GM23338 (cell line): ENCODE measurements around the gene LRP10. TPM values are rescaled to one million over a fixed set of nuclear protein-coding genes. Genes with fewer than 3 reads are reported as not detected.
A peak's percentile ranks its signal among the peaks of the same experiment; 100 is the strongest.

Experiments used
- ATAC-seq: fragments of 200-7000 bp; cut with Tn5 transposase; 3 replicates; pipeline ENCODE4 v1.9.1; 2020
- DNase-seq: peaks from one replicate; pipeline ENCODE4 v3.0.0-alpha.2; 2015; ENCODE audit warnings: low spot score
- H2AFZ ChIP-seq: fragments of 200-600 bp; sonication (generic); 2 replicates; pipeline ENCODE4 v1.8.0; 2016; ENCODE audit warnings: antibody characterized with exemption, mild to moderate bottlenecking, moderate library complexity
- H3F3A ChIP-seq: fragments of 200-600 bp; sonication (generic); replicated peaks from 2 replicates; pipeline ENCODE4 v1.8.0; 2017; ENCODE audit warnings: antibody characterized with exemption, mixed run types, low read depth
- H3K27ac ChIP-seq: fragments of 200-600 bp; sonication (generic); 2 replicates; pipeline ENCODE4 v1.6.1; 2016; ENCODE audit warnings: low read depth
- H3K27me3 ChIP-seq: fragments of 200-600 bp; sonication (generic); 2 replicates; pipeline ENCODE4 v1.8.0; 2016; ENCODE audit warnings: mild to moderate bottlenecking, mixed run types, moderate library complexity; ENCODE audit not compliant: insufficient read depth
- H3K36me3 ChIP-seq: fragments of 200-600 bp; sonication (generic); 2 replicates; pipeline ENCODE4 v1.8.0; 2016; ENCODE audit warnings: mild to moderate bottlenecking; ENCODE audit not compliant: insufficient read depth
- H3K4me1 ChIP-seq: fragments of 200-600 bp; sonication (generic); 2 replicates; pipeline ENCODE4 v1.8.0; 2016; ENCODE audit warnings: mild to moderate bottlenecking, moderate library complexity; ENCODE audit not compliant: insufficient read depth
- H3K4me2 ChIP-seq: fragments of 200-600 bp; sonication (generic); 2 replicates; pipeline ENCODE4 v1.7.1; 2017; ENCODE audit warnings: mixed run types
- H3K4me3 ChIP-seq: fragments of 200-600 bp; sonication (generic); 2 replicates; pipeline ENCODE4 v1.6.1; 2016; ENCODE audit warnings: mixed run types
- H3K79me2 ChIP-seq: fragments of 200-600 bp; sonication (generic); replicated peaks from 2 replicates; pipeline ENCODE4 v1.8.0; 2017; ENCODE audit warnings: mild to moderate bottlenecking; ENCODE audit not compliant: insufficient read depth
- H3K9me2 ChIP-seq: fragments of 200-600 bp; sonication (generic); 2 replicates; pipeline ENCODE4 v1.8.0; 2017; ENCODE audit not compliant: insufficient read depth
- H4K20me1 ChIP-seq: fragments of 200-600 bp; sonication (generic); replicated peaks from 2 replicates; pipeline ENCODE4 v1.8.0; 2017; ENCODE audit warnings: mild to moderate bottlenecking; ENCODE audit not compliant: insufficient read depth
- H3K27ac Mint-ChIP-seq: 2 replicates; pipeline ENCODE4 v1.8.0; 2020; ENCODE audit warnings: inconsistent platforms, mild to moderate bottlenecking, moderate library complexity, mixed read lengths
- H3K27me3 Mint-ChIP-seq: 3 replicates; pipeline ENCODE4 v1.8.0; 2022; ENCODE audit warnings: low read depth, mild to moderate bottlenecking, moderate library complexity, mixed read lengths, inconsistent platforms; ENCODE audit not compliant: insufficient read depth, poor library complexity
- H3K36me3 Mint-ChIP-seq: 3 replicates; pipeline ENCODE4 v1.8.0; 2021; ENCODE audit warnings: low read depth, mild to moderate bottlenecking, inconsistent platforms, moderate library complexity, mixed read lengths
- H3K4me1 Mint-ChIP-seq: 3 replicates; pipeline ENCODE4 v1.8.0; 2020; ENCODE audit warnings: mild to moderate bottlenecking, inconsistent platforms, mixed read lengths
- H3K4me3 Mint-ChIP-seq: 3 replicates; pipeline ENCODE4 v1.8.0; 2021; ENCODE audit warnings: moderate library complexity, mild to moderate bottlenecking, inconsistent platforms, mixed read lengths
- H3K9me3 Mint-ChIP-seq: 3 replicates; pipeline ENCODE4 v1.8.0; 2020; ENCODE audit warnings: moderate library complexity, mild to moderate bottlenecking, inconsistent platforms, mixed read lengths
- CREB1 ChIP-seq: fragments of 250-450 bp; sonication (Bioruptor Pico); IDR thresholded peaks from 2 replicates; pipeline ENCODE4 v1.5.0; 2020; ENCODE audit warnings: low read depth, mild to moderate bottlenecking, moderate library complexity
- EZH2 ChIP-seq: fragments of 200-600 bp; sonication (generic); IDR thresholded peaks from one replicate; pipeline ENCODE4 v1.8.0; 2017; ENCODE audit warnings: antibody characterized with exemption, mild to moderate bottlenecking, low read depth; ENCODE audit not compliant: unreplicated experiment
- EZH2phosphoT487 ChIP-seq: fragments of 200-600 bp; sonication (generic); IDR thresholded peaks from one replicate; pipeline ENCODE4 v1.8.1; 2018; ENCODE audit warnings: antibody characterized with exemption; ENCODE audit not compliant: unreplicated experiment
- JUNB ChIP-seq: IDR thresholded peaks from one replicate; pipeline ENCODE4 v1.6.1; 2016; ENCODE audit warnings: antibody characterized with exemption; ENCODE audit not compliant: unreplicated experiment
- POLR2AphosphoS5 ChIP-seq: IDR thresholded peaks from 2 replicates; pipeline ENCODE4 v1.6.1; 2016; ENCODE audit warnings: antibody characterized with exemption, low read depth
- STAT1 ChIP-seq: IDR thresholded peaks from one replicate; pipeline ENCODE4 v1.6.1; 2016; ENCODE audit warnings: antibody characterized with exemption; ENCODE audit not compliant: unreplicated experiment
- ZNF114 ChIP-seq: fragments of 250-450 bp; sonication (Bioruptor Pico); IDR thresholded peaks from 2 replicates; pipeline ENCODE4 v1.5.0; 2020; ENCODE audit warnings: mild to moderate bottlenecking, moderate library complexity
- ZNF331 ChIP-seq: fragments of 250-450 bp; sonication (Bioruptor Pico); IDR thresholded peaks from 2 replicates; pipeline ENCODE4 v1.5.0; 2020; ENCODE audit warnings: low read depth, mild to moderate bottlenecking, moderate library complexity
- polyA plus RNA-seq: library from polyadenylated mRNA; unstranded; fragments of >200 nt; fragmentation: Nextera tagmentation; extraction: Ambion mirVana; gene quantifications from 2 replicates; pipeline ENCODE4 v1.2.1, GENCODE V29; 2016
- total RNA-seq: library from RNA; depleted of rRNA; stranded (reverse); fragments of >200 nt; shearing (Covaris generic); gene quantifications from 2 replicates; pipeline ENCODE4 v1.2.3, GENCODE V29; 2014
- TF ChIP-seq, protein P1 (sequence below), 2 experiments: fragments of 200-600 bp in 1 of 2; sonication (generic) in 1 of 2; conservative IDR thresholded peaks; 2 replicates each; pipeline versions ENCODE4 v1.5.1 to v1.6.1; 2016 to 2017; ENCODE audit warnings: antibody characterized with exemption in 2 of 2, low read depth in 2 of 2, mild to moderate bottlenecking in 2 of 2, moderate library complexity in 1 of 2
- TF ChIP-seq, protein P2 (sequence below): IDR thresholded peaks from 2 replicates; pipeline ENCODE4 v1.6.1; 2016; ENCODE audit warnings: antibody characterized with exemption
- TF ChIP-seq, protein P3 (sequence below): fragments of 250-450 bp; sonication (Bioruptor Pico); IDR thresholded peaks from 2 replicates; pipeline ENCODE4 v1.5.0; 2020; ENCODE audit warnings: mild to moderate bottlenecking, moderate library complexity

LRP10 gene
- total and polyA plus RNA-seq, 2 experiments from 2014 or later = 6.4 to 18.1 TPM

DNA sequence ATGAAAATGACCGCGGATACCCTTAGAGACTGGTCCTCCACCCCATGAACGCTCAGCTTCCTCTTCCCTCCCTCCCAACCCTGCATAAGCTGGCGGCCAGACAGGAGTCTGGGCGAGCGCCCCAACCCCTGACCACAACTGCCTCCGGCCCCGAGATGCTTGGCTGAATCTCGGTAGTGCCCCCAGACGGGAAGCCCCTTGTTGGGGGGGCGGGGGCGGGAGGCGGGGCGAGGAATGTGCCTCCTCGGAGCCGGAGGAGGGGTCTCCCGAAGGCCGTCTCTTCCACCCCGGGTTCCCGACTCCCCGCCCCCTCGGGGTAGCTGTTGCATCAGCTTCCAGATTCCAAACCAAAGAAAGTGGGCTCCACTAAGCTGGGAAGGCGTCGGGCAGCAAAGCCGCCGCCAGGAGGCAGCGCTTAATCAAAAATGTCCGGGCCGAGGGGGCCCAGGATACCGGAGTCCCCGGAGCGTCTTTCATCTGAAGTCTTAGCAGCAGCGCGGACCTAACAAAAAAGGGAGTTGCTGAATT is 48.9 kb upstream of the LRP10 start:
- peaks cover 50% of the 10 kb centered on the region for H3K4me1 ChIP-seq
- H3K27me3 ChIP-seq = no peaks in the 10 kb centered on the region
- H3K4me2 ChIP-seq = peak overlapping the region; percentile 97
- peak; percentile 84 for TF ChIP-seq POLR2AphosphoS5
- no peak for TF ChIP-seq JUNB
- TF ChIP-seq, protein P1, sequence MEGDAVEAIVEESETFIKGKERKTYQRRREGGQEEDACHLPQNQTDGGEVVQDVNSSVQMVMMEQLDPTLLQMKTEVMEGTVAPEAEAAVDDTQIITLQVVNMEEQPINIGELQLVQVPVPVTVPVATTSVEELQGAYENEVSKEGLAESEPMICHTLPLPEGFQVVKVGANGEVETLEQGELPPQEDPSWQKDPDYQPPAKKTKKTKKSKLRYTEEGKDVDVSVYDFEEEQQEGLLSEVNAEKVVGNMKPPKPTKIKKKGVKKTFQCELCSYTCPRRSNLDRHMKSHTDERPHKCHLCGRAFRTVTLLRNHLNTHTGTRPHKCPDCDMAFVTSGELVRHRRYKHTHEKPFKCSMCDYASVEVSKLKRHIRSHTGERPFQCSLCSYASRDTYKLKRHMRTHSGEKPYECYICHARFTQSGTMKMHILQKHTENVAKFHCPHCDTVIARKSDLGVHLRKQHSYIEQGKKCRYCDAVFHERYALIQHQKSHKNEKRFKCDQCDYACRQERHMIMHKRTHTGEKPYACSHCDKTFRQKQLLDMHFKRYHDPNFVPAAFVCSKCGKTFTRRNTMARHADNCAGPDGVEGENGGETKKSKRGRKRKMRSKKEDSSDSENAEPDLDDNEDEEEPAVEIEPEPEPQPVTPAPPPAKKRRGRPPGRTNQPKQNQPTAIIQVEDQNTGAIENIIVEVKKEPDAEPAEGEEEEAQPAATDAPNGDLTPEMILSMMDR (conservative IDR thresholded peaks at IDR 0.05; ENCODE audit: low read depth in 2 of 2) = peak; percentile 87 to 94
- peak; percentile 49; the same call in 1 of the 2 replicates for TF ChIP-seq CREB1 (CRISPR knock-in tag)
- H3K27me3 Mint-ChIP-seq = peaks cover 32% of the 10 kb centered on the region
- H4K20me1 ChIP-seq = no peaks in the 10 kb centered on the region
- no peaks in the 10 kb centered on the region; the same call in 2 of the 3 replicates for H3K36me3 Mint-ChIP-seq
- no peaks in the 10 kb centered on the region for H3K9me3 Mint-ChIP-seq
- H3F3A ChIP-seq = peaks cover 8% of the 10 kb centered on the region; the same call in 1 of the 2 replicates
- H3K4me1 Mint-ChIP-seq = peaks cover 49% of the 10 kb centered on the region
- ATAC-seq = peak; percentile 67
- peak overlapping the region; percentile 96 for H3K27ac Mint-ChIP-seq
- peak; percentile 99 for DNase-seq
- no peaks in the 10 kb centered on the region for H3K79me2 ChIP-seq
- no peaks in the 10 kb centered on the region for H3K36me3 ChIP-seq
- H3K9me2 ChIP-seq = no peaks in the 10 kb centered on the region
- H3K27ac ChIP-seq = peak overlapping the region; percentile 100
- H2AFZ ChIP-seq = no peak overlapping the region
- peak overlapping the region; percentile 80 for H3K4me3 Mint-ChIP-seq
- H3K4me3 ChIP-seq = peak overlapping the region; percentile 86

- DNase-seq (no peak), ATAC-seq (no peak)
- H3K4me2 ChIP-seq = no peak overlapping the region
- peaks cover 43% of the 10 kb centered on the region for H3K4me1 ChIP-seq
- peaks cover 38% of the 10 kb centered on the region for H3K4me1 Mint-ChIP-seq
- no peaks in the 10 kb centered on the region; the same call in 2 of the 3 replicates for H3K36me3 Mint-ChIP-seq
- H4K20me1 ChIP-seq = no peaks in the 10 kb centered on the region
- H2AFZ ChIP-seq = peak overlapping the region; percentile 49; the same call in 1 of the 2 replicates
- H3K27me3 ChIP-seq = no peaks in the 10 kb centered on the region
- H3K27me3 Mint-ChIP-seq = peaks cover 24% of the 10 kb centered on the region
- H3K27ac ChIP-seq = no peak overlapping the region
- no peak overlapping the region for H3K27ac Mint-ChIP-seq
- no peaks in the 10 kb centered on the region for H3K36me3 ChIP-seq
- H3K4me3 ChIP-seq = no peak overlapping the region
- peaks cover 8% of the 10 kb centered on the region; the same call in 1 of the 2 replicates for H3F3A ChIP-seq
- no peak overlapping the region for H3K4me3 Mint-ChIP-seq
- peaks cover 4% of the 10 kb centered on the region for H3K9me2 ChIP-seq
- H3K79me2 ChIP-seq = peaks cover under 1% of the 10 kb centered on the region; the same call in 1 of the 2 replicates
- H3K9me3 Mint-ChIP-seq = no peaks in the 10 kb centered on the region
- TF ChIP-seq, protein P2, sequence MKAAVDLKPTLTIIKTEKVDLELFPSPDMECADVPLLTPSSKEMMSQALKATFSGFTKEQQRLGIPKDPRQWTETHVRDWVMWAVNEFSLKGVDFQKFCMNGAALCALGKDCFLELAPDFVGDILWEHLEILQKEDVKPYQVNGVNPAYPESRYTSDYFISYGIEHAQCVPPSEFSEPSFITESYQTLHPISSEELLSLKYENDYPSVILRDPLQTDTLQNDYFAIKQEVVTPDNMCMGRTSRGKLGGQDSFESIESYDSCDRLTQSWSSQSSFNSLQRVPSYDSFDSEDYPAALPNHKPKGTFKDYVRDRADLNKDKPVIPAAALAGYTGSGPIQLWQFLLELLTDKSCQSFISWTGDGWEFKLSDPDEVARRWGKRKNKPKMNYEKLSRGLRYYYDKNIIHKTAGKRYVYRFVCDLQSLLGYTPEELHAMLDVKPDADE = no peak
- TF ChIP-seq EZH2 = no peak
- no peak for TF ChIP-seq CREB1 (CRISPR knock-in tag)
- no peak for TF ChIP-seq ZNF114 (CRISPR knock-in tag)
- TF ChIP-seq, protein P3, sequence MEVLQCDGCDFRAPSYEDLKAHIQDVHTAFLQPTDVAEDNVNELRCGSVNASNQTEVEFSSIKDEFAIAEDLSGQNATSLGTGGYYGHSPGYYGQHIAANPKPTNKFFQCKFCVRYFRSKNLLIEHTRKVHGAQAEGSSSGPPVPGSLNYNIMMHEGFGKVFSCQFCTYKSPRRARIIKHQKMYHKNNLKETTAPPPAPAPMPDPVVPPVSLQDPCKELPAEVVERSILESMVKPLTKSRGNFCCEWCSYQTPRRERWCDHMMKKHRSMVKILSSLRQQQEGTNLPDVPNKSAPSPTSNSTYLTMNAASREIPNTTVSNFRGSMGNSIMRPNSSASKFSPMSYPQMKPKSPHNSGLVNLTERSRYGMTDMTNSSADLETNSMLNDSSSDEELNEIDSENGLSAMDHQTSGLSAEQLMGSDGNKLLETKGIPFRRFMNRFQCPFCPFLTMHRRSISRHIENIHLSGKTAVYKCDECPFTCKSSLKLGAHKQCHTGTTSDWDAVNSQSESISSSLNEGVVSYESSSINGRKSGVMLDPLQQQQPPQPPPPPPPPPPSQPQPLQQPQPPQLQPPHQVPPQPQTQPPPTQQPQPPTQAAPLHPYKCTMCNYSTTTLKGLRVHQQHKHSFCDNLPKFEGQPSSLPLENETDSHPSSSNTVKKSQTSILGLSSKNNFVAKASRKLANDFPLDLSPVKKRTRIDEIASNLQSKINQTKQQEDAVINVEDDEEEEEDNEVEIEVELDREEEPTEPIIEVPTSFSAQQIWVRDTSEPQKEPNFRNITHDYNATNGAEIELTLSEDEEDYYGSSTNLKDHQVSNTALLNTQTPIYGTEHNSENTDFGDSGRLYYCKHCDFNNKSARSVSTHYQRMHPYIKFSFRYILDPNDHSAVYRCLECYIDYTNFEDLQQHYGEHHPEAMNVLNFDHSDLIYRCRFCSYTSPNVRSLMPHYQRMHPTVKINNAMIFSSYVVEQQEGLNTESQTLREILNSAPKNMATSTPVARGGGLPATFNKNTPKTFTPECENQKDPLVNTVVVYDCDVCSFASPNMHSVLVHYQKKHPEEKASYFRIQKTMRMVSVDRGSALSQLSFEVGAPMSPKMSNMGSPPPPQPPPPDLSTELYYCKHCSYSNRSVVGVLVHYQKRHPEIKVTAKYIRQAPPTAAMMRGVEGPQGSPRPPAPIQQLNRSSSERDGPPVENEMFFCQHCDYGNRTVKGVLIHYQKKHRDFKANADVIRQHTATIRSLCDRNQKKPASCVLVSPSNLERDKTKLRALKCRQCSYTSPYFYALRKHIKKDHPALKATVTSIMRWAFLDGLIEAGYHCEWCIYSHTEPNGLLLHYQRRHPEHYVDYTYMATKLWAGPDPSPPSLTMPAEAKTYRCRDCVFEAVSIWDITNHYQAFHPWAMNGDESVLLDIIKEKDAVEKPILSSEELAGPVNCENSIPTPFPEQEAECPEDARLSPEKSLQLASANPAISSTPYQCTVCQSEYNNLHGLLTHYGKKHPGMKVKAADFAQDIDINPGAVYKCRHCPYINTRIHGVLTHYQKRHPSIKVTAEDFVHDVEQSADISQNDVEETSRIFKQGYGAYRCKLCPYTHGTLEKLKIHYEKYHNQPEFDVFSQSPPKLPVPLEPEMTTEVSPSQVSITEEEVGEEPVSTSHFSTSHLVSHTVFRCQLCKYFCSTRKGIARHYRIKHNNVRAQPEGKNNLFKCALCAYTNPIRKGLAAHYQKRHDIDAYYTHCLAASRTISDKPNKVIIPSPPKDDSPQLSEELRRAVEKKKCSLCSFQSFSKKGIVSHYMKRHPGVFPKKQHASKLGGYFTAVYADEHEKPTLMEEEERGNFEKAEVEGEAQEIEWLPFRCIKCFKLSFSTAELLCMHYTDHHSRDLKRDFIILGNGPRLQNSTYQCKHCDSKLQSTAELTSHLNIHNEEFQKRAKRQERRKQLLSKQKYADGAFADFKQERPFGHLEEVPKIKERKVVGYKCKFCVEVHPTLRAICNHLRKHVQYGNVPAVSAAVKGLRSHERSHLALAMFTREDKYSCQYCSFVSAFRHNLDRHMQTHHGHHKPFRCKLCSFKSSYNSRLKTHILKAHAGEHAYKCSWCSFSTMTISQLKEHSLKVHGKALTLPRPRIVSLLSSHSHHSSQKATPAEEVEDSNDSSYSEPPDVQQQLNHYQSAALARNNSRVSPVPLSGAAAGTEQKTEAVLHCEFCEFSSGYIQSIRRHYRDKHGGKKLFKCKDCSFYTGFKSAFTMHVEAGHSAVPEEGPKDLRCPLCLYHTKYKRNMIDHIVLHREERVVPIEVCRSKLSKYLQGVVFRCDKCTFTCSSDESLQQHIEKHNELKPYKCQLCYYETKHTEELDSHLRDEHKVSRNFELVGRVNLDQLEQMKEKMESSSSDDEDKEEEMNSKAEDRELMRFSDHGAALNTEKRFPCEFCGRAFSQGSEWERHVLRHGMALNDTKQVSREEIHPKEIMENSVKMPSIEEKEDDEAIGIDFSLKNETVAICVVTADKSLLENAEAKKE (CRISPR knock-in tag) = no peak
- TF ChIP-seq JUNB = no peak
- no peak for TF ChIP-seq STAT1
- no peak for TF ChIP-seq ZNF331 (CRISPR knock-in tag)
- TF ChIP-seq EZH2phosphoT487 = no peak
Observed at GRCh38 chr14:22824711-22825359, 46.7 kb upstream of the LRP10 start.
